ENCODE measurements around the gene HGFAC.
A peak's percentile ranks its signal among the peaks of the same experiment; 100 is the strongest.
"Not testable (repeated sequence)": the region's sequence is repeated elsewhere in the genome, so short reads cannot be mapped to it uniquely, and the experiment has no call there.

Gene HGFAC

DNA sequence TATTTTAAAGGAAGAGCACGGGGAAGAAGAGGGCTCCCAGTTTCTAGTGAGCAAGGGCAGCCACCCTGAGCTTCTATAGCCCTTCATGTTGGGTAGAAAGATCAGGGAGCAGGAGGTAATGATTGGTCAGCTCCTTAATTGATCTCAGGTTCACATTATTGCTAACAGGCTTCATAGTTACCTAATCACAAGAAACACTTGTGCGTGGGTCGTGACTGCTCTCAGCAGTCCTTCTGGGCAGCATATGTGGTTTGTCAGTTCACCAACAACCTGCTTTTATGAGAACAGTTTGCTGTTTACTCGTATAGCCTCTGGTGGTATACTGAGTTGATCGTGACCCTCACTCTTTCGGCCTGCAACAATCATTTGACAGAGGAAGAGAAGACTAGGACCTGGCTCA is 16.6 kb downstream of the HGFAC start:
- no peak for FAIRE-seq
- DNase-seq (ENCODE audit: insufficient read length, low spot score) = no peak
- TF ChIP-seq POLR2AphosphoS5 (IDR thresholded peaks at IDR 0.05; ENCODE audit: low read depth, low read length) = no peak
- TF ChIP-seq SPI1 (IDR thresholded peaks at IDR 0.05; ENCODE audit: low read depth, low read length) = no peak
- no peak for TF ChIP-seq POLR2A (IDR thresholded peaks at IDR 0.05; ENCODE audit: low read depth, low read length)
- TF ChIP-seq POU2F2 (IDR thresholded peaks at IDR 0.05; ENCODE audit: low read depth, low read length) = no peak
- no peak for TF ChIP-seq TAF1 (IDR thresholded peaks at IDR 0.05; ENCODE audit: low read depth, low read length)
- no peak for TF ChIP-seq PAX5 (IDR thresholded peaks at IDR 0.05; ENCODE audit: insufficient read depth, low read length, severe bottlenecking)

DNA sequence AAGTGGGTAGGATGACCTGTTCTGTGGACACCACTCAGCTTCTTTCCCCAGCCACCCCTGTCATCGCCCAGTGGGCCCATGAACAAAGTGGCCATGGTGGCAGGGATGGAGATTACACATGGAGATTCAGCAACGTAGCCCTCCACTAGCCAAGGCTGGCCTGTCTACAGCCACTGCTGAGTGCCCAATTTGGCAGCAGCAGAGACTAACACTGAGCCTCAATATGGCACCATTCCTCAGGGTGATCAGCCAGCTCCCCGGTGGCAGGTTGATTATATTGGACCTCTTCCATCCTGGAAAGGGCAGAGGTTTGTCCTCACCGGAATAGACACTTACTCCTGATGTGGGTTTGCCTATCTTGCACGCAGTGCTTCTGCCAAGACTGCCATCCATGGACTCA is 17.4 kb downstream of the HGFAC start:
- not testable (repeated sequence) for DNase-seq (ENCODE audit: insufficient read length, low spot score); FAIRE-seq

DNA sequence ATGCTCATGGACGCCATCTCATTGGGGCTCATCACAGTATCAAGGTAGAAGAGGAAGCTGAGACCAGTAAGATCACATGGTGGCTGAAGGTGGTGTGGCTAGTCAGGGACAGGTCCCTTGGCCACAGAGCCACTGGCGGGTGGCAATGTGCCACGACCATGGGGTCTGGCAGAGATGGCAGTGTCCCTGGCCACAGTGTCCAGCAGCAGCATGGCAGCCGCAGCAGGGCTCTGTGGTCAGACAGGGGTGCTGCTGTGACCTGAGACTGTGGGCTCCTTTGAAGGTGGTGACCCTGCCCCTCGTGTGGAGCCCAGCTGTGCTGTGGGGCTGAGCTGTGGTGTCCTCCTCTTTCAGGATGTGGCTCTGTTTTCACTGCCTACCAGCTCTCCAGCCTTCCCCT is 19.2 kb downstream of the HGFAC start:
- TF ChIP-seq POU2F2 (IDR thresholded peaks at IDR 0.05; ENCODE audit: low read depth, low read length) (no peak), SPI1 (IDR thresholded peaks at IDR 0.05; ENCODE audit: low read depth, low read length) (no peak), POLR2A (IDR thresholded peaks at IDR 0.05; ENCODE audit: low read depth, low read length) (no peak), PAX5 (IDR thresholded peaks at IDR 0.05; ENCODE audit: insufficient read depth, low read length, severe bottlenecking) (no peak), TAF1 (IDR thresholded peaks at IDR 0.05; ENCODE audit: low read depth, low read length) (no peak), POLR2AphosphoS5 (IDR thresholded peaks at IDR 0.05; ENCODE audit: low read depth, low read length) (no peak)
- peak; percentile 64 for FAIRE-seq
- DNase-seq (ENCODE audit: insufficient read length, low spot score) = no peak

DNA sequence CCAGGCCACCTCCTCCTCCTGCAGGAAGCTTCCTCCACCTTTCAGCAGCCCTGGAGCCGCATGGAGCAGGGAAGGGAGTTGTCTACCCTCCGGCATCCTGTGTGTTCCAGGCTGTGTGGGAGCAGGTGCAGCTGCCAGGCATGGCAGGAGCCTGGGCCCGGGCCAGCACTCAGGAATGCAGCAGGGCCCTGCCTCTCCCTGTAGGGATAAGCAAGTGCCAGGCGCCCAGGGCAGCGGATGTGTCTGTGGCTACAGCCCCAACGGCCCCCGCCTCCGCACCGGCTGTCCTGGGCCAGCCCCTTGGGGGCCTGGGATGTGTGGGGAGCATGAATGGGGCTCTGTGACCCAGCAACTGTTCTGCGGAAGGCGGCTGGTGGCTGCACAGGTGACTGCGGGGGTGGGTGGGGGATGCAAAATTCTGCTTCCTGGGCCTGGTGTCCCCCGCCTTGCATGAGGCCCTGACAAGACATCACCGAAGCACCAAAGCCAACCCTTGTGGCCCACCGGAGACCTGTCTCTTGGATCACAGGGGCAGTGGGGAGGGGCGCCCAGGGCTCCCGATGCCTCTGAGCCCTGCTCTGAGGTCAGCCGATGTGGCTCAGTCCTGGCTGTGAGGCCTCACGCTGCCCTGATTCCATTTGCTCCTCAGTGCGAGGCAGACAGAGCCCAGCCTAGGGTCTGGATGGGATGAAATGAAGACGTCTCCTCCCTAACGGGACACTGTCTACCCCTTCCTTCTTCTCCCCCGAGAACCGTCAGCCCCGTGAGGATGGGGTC is 19.9 kb downstream of the HGFAC start:
- TF ChIP-seq POLR2A (IDR thresholded peaks at IDR 0.05; ENCODE audit: low read depth, low read length) (no peak), POU2F2 (IDR thresholded peaks at IDR 0.05; ENCODE audit: low read depth, low read length) (peak; percentile 51; the same call in 1 of the 2 replicates)
- DNase-seq (ENCODE audit: insufficient read length, low spot score) = no peak
- peak; percentile 88 for FAIRE-seq

DNA sequence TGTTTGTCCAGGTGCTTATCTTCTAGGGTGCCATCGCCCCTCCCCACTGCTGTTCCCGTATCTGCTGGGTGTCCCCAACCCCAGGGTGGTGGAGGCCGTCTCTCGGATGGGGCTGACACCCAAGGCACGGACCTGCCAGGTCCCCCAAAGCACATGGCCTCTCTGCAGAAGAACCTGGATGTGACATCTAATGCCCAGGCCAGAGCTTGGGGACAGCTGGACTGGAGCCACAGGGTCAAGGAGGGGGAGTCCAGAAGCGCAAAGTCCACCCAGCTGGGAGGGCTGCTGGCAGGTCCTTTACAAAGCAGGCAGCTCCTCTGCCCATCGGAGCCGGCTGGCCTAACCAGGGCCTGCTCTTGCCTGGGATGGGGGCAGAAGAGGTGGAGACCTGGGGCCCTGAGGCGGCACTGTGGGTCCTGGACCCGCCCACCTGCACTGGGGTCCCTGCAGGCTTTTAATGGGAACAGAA is 20.6 kb downstream of the HGFAC start:
- DNase-seq (ENCODE audit: insufficient read length, low spot score) (no peak), FAIRE-seq (peak; percentile 41)
- TF ChIP-seq SPI1 (IDR thresholded peaks at IDR 0.05; ENCODE audit: low read depth, low read length) (no peak), POU2F2 (IDR thresholded peaks at IDR 0.05; ENCODE audit: low read depth, low read length) (no peak), PAX5 (IDR thresholded peaks at IDR 0.05; ENCODE audit: insufficient read depth, low read length, severe bottlenecking) (no peak), POLR2AphosphoS5 (IDR thresholded peaks at IDR 0.05; ENCODE audit: low read depth, low read length) (no peak), TAF1 (IDR thresholded peaks at IDR 0.05; ENCODE audit: low read depth, low read length) (no peak), POLR2A (IDR thresholded peaks at IDR 0.05; ENCODE audit: low read depth, low read length) (no peak)

DNA sequence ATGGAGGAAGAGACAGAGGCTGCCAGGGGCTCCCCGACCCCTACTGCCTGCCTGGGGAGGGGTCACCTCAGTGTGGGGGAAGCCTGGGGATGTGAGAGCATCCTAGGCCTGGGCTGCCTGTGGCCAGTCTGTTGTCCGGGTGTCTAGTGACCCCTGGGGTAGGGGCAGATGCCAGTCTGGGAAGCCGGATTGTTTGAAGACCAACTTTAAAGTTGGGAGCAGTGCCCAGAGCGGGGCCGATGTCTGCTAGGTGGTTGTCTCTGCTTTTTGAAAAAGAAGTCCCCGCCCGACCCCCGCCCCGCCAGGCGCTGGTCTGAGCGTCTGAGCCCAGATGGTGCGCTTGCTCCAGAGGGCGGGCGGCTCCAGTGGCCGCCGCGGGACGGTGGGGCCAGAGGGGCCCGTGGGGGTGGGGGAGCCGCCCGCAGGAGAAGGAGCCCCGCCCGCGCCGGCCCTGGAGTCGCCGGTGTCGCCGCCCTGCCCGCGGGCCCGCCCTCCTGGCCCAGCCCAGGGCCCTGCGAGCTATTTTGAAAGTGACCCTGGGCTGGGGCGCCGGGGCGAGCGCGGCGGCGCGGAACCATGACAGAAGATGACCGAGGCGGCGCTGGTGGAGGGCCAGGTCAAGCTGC is 21.1 kb downstream of the HGFAC start, which contains the start of gene DOK7:
DOK7 (plus strand) TSS at position 517 of the 626 bp plus-strand sequence; CDS start at position 587, 70 bp downstream.
- FAIRE-seq (no peak), DNase-seq (ENCODE audit: insufficient read length, low spot score) (no peak)
- TF ChIP-seq PAX5 (IDR thresholded peaks at IDR 0.05; ENCODE audit: insufficient read depth, low read length, severe bottlenecking) (peak; percentile 47), POLR2AphosphoS5 (IDR thresholded peaks at IDR 0.05; ENCODE audit: low read depth, low read length) (no peak)

DNA sequence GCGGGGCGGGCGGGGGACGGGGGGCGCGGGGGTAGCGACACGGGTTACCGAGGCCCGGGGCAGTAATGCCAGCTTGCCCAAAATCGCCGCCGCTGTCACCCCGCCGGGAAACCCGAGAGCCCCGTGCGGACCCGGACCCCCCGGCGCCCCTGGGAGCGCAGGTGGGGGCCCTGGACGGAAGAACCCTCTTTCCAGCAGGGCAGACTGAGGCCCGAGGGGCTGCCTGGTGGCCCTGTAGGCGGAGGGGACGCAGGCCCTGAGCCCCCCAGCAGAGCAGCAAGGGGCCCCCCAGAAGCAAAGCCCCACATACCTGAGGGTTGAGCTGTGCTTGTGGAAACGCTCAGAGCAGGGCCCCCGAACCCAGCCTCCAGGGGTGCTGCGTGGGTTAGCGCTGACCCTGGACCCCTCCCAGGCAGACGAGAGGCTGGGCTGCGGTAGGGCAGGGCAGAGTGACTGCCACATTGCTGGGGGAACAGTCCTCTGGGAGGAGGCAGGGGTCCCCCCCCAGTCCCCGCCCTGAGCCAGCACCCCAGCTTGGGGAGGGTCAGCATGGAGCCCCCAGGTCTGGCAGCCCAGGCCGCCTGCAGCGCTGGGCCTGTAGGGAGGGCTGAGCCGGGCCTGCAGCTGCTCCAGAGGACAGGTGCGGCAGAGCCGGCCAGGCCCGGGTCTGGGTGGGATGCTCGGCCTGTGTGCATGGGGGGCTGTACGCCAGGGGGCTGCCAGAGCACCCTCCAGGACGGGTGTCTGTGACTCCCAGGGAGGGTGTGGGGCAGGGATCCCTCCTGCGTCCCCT is 22.0 kb downstream of the HGFAC start:
- TF ChIP-seq POLR2AphosphoS5 (IDR thresholded peaks at IDR 0.05; ENCODE audit: low read depth, low read length) (no peak), POLR2A (IDR thresholded peaks at IDR 0.05; ENCODE audit: low read depth, low read length) (no peak), TAF1 (IDR thresholded peaks at IDR 0.05; ENCODE audit: low read depth, low read length) (no peak), PAX5 (IDR thresholded peaks at IDR 0.05; ENCODE audit: insufficient read depth, low read length, severe bottlenecking) (no peak), POU2F2 (IDR thresholded peaks at IDR 0.05; ENCODE audit: low read depth, low read length) (no peak), SPI1 (IDR thresholded peaks at IDR 0.05; ENCODE audit: low read depth, low read length) (no peak)
- FAIRE-seq (no peak), DNase-seq (ENCODE audit: insufficient read length, low spot score) (no peak)

DNA sequence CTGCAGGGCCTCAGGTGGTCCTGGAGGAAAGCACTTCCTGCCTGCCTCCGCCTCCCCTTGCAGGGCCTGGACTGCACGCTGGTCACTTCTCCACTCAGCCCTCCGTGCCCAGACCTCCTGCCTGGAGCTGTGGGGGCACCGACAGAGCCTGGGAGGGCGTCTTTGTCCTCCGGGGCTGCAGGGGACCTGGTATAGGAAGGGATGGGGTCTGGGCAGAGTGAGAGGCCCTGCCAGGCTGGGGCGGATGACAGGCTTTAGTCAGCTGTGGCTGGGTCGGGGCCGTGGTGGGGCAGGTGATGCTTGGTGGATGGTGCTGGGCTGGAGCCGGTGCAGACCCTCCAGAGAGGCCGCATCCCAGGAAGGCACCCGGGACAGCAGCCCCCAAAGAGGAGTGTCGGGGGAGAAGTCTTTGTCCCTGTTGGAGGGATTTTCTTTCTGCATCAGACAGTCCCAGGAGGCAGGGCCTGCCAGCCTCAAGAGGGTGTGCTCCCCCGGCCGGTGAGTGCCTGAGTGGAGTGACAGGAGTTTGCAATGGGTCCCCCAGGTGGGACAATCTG is 22.7 kb downstream of the HGFAC start:
- TF ChIP-seq POU2F2 (IDR thresholded peaks at IDR 0.05; ENCODE audit: low read depth, low read length) (no peak), SPI1 (IDR thresholded peaks at IDR 0.05; ENCODE audit: low read depth, low read length) (no peak), POLR2A (IDR thresholded peaks at IDR 0.05; ENCODE audit: low read depth, low read length) (no peak), POLR2AphosphoS5 (IDR thresholded peaks at IDR 0.05; ENCODE audit: low read depth, low read length) (no peak), TAF1 (IDR thresholded peaks at IDR 0.05; ENCODE audit: low read depth, low read length) (no peak), PAX5 (IDR thresholded peaks at IDR 0.05; ENCODE audit: insufficient read depth, low read length, severe bottlenecking) (no peak)
- FAIRE-seq = no peak

DNA sequence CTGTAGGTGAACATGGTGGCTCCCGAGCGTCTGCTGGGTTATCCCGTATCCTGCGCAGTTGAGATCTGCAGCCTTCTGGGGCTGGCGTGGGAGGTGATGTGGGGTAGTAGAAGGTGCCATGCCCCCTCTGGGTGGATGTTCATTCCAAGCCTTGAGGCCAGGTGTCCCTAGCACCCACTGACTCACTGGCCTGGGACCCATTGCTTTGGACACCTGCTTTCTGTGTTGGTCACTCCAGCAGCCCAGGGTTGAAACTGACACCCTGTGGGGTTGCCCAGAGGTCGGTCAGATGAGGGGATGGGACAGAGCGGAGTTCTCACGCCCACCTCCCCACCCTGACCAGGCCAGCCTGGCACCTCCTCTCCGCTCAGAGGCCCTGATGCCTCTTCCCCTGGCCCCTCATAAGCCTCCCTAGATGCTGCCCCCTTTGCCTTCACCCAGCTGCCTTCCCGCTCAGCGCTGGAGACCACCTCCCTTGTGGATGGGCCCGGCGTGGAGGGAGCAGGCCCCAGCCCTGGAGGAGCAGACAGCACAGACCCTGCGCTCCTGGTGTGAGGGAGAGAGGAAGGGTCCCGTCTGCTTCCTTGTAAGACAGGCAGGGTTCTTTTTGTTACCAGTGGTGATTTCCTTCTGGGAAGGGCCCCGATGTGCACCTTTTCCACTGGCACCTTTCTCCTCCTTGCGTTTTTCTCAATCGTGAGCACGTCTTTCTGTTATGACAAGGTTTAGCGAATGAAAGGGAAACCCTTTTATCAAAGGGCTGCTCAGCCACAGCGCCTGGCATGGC is 23.3 kb downstream of the HGFAC start:
- TF ChIP-seq SPI1 (IDR thresholded peaks at IDR 0.05; ENCODE audit: low read depth, low read length) (no peak), POU2F2 (IDR thresholded peaks at IDR 0.05; ENCODE audit: low read depth, low read length) (no peak), POLR2A (IDR thresholded peaks at IDR 0.05; ENCODE audit: low read depth, low read length) (no peak), POLR2AphosphoS5 (IDR thresholded peaks at IDR 0.05; ENCODE audit: low read depth, low read length) (no peak), TAF1 (IDR thresholded peaks at IDR 0.05; ENCODE audit: low read depth, low read length) (no peak), PAX5 (IDR thresholded peaks at IDR 0.05; ENCODE audit: insufficient read depth, low read length, severe bottlenecking) (no peak)
- no peak for FAIRE-seq
- DNase-seq (ENCODE audit: insufficient read length, low spot score) = no peak

More for the DNA sequence above, 22.7 kb downstream of the HGFAC start:
- no peak for DNase-seq (ENCODE audit: insufficient read length, low spot score)

Data from GM12891 (cell line).